B cell (primary cell): ENCODE results near the gene IER2. TPM values are rescaled to one million over a fixed set of nuclear protein-coding genes. Genes with fewer than 3 reads are reported as not detected.
A peak's percentile ranks its signal among the peaks of the same experiment; 100 is the strongest.

ENCODE experiments used
- ATAC-seq: fragments of 200-7000 bp; cut with Tn5 transposase; one replicate; pipeline ENCODE4 v1.10.0; 2021; ENCODE audit warnings: low read depth, mild to moderate bottlenecking, moderate number of reproducible peaks, moderate library complexity
- CTCF ChIA-PET: fragments of 350-600 bp; sonication (Branson Sonifier 250); formaldehyde crosslinking; loops from one replicate; lab custom pipeline; 2021; ENCODE audit warnings: antibody characterized with exemption, inconsistent platforms; lab: Charles Lee
- POLR2A ChIA-PET: fragments of 350-600 bp; sonication (Branson Sonifier 250); formaldehyde crosslinking; loops from one replicate; lab custom pipeline; 2021; ENCODE audit warnings: antibody characterized with exemption; lab: Charles Lee
- DNase-seq: peaks from one replicate; pipeline ENCODE4 v3.0.0; 2013
- H2AFZ ChIP-seq: 2 replicates; pipeline ENCODE4 v1.6.1; 2012; ENCODE audit warnings: mild to moderate bottlenecking, low read depth, low read length; ENCODE audit not compliant: insufficient read depth, poor library complexity, severe bottlenecking
- H3K27ac ChIP-seq, 2 donors: 1 replicate in 1 of 2; 2 replicates in 1 of 2; pipeline ENCODE4 v1.5.1; 2012 to 2013; ENCODE audit warnings: low read length in 2 of 2, mild to moderate bottlenecking in 2 of 2, moderate library complexity in 1 of 2
- H3K27me3 ChIP-seq, 4 experiments: fragments of 200-600 bp in 1 of 4; sonication (generic) in 1 of 4; replicated peaks in 1 of 4; 1 replicate in 2 of 4; 2 replicates in 2 of 4; pipeline versions ENCODE4 v1.6.1 to v1.7.0; 2013 to 2016; ENCODE audit warnings: low read length in 3 of 4, mild to moderate bottlenecking in 2 of 4, mixed read lengths in 1 of 4, moderate library complexity in 1 of 4; ENCODE audit not compliant: insufficient read depth in 4 of 4, control insufficient read depth in 3 of 4; ENCODE audit errors: control extremely low read depth in 1 of 4
- H3K36me3 ChIP-seq, 2 experiments: replicated peaks in 1 of 2; 1 replicate in 1 of 2; 2 replicates in 1 of 2; pipeline versions ENCODE4 v1.6.1 to v1.7.1; 2013; ENCODE audit warnings: low read length in 1 of 2; ENCODE audit not compliant: insufficient read depth in 2 of 2, control insufficient read depth in 1 of 2; ENCODE audit errors: control extremely low read depth in 1 of 2, extremely low read depth in 1 of 2
- H3K4me1 ChIP-seq, 2 donors: fragments of 200-600 bp in 1 of 2; sonication (generic) in 1 of 2; 1 replicate in 1 of 2; 2 replicates in 1 of 2; pipeline versions ENCODE4 v1.5.1 to v1.6.1; 2013 to 2017; ENCODE audit warnings: low read length in 2 of 2; ENCODE audit not compliant: control insufficient read depth in 2 of 2, insufficient read depth in 2 of 2
- H3K4me2 ChIP-seq: replicated peaks from 2 replicates; pipeline ENCODE3; 2012; ENCODE audit warnings: mild to moderate bottlenecking, low read depth, low read length; ENCODE audit not compliant: poor library complexity, severe bottlenecking
- H3K4me3 ChIP-seq, 5 experiments: fragments of 200-600 bp in 1 of 5; sonication (generic) in 1 of 5; 1 replicate in 3 of 5; 2 replicates in 2 of 5; pipeline versions ENCODE4 v1.5.1 to v1.7.0; 2011 to 2016; ENCODE audit warnings: low read length in 4 of 5, mild to moderate bottlenecking in 4 of 5, low read depth in 2 of 5, control low read depth in 1 of 5, moderate library complexity in 1 of 5; ENCODE audit not compliant: insufficient read depth in 1 of 5; ENCODE audit errors: control extremely low read depth in 1 of 5, extremely low read depth in 1 of 5
- H3K79me2 ChIP-seq: fragments of 200-600 bp; sonication (generic); one replicate; pipeline ENCODE4 v1.6.0; 2016; ENCODE audit warnings: low read length; ENCODE audit not compliant: control insufficient read depth, insufficient read depth
- H3K9ac ChIP-seq: fragments of 200-600 bp; sonication (generic); 2 replicates; pipeline ENCODE4 v1.6.1; 2017; ENCODE audit warnings: mild to moderate bottlenecking, low read length, moderate library complexity
- H3K9me3 ChIP-seq, 3 donors: one replicate each; pipeline versions ENCODE4 v1.6.1 to v1.7.1; 2013; ENCODE audit warnings: low read length in 2 of 3; ENCODE audit not compliant: control insufficient read depth in 2 of 3, insufficient read depth in 1 of 3; ENCODE audit errors: control extremely low read depth in 1 of 3
- H4K20me1 ChIP-seq: 2 replicates; pipeline ENCODE4 v1.6.0; 2012; ENCODE audit warnings: mild to moderate bottlenecking, low read length; ENCODE audit not compliant: insufficient read depth, control insufficient read depth, poor library complexity, severe bottlenecking
- H3K27ac Mint-ChIP-seq: one replicate; pipeline ENCODE4 v1.8.0; 2021; ENCODE audit warnings: mixed read lengths
- H3K27me3 Mint-ChIP-seq: one replicate; pipeline ENCODE4 v1.8.0; 2021; ENCODE audit warnings: mixed read lengths
- H3K4me1 Mint-ChIP-seq: one replicate; pipeline ENCODE4 v1.8.0; 2021; ENCODE audit warnings: mixed read lengths
- H3K4me3 Mint-ChIP-seq: one replicate; pipeline ENCODE4 v1.8.0; 2021; ENCODE audit warnings: mixed read lengths
- H3K9me3 Mint-ChIP-seq: one replicate; pipeline ENCODE4 v1.8.0; 2022; ENCODE audit warnings: mixed read lengths; ENCODE audit not compliant: insufficient read depth
- EZH2 ChIP-seq: IDR thresholded peaks from 2 replicates; pipeline ENCODE4 v1.6.1; 2012; ENCODE audit warnings: borderline replicate concordance, low read depth, mild to moderate bottlenecking, moderate library complexity, low read length; ENCODE audit not compliant: insufficient read depth, poor library complexity, severe bottlenecking
- WGBS: methylation state at CpG from one replicate; pipeline ENCODE4 v1.1.5; 2013; ENCODE audit warnings: missing lambda C conversion rate; ENCODE audit not compliant: insufficient coverage; 5-methylcytosine and 5-hydroxymethylcytosine counted together
- intact Hi-C: fragments of 100-400 bp; cut with micrococcal nuclease; formaldehyde crosslinking; loops from one replicate; pipeline ENCODE4 v1.10.0; 2022
- polyA plus RNA-seq: library from polyadenylated mRNA; depleted of rRNA; stranded (reverse); fragments of >200 nt; gene quantifications from 2 replicates; pipeline ENCODE4 v1.2.3, GENCODE V29; 2012
- total RNA-seq, 2 donors: library from RNA; stranded (reverse); fragments of 120-200 nt in 1 of 2; gene quantifications; 1 replicate in 1 of 2; 2 replicates in 1 of 2; pipeline versions ENCODE4 v1.2.3 to v1.2.4, GENCODE V29; 2013 to 2022
- TF ChIP-seq, protein P1 (sequence below): fragments of 200-600 bp; IDR thresholded peaks from one replicate; pipeline ENCODE4 v1.8.0; 2022; ENCODE audit warnings: antibody characterized with exemption, mild to moderate bottlenecking

IER2 gene
- total and polyA plus RNA-seq, 2 donors (not counting 1 experiment from before 2014, with no cell fraction given) = 189 to 2,152 TPM

DNA sequence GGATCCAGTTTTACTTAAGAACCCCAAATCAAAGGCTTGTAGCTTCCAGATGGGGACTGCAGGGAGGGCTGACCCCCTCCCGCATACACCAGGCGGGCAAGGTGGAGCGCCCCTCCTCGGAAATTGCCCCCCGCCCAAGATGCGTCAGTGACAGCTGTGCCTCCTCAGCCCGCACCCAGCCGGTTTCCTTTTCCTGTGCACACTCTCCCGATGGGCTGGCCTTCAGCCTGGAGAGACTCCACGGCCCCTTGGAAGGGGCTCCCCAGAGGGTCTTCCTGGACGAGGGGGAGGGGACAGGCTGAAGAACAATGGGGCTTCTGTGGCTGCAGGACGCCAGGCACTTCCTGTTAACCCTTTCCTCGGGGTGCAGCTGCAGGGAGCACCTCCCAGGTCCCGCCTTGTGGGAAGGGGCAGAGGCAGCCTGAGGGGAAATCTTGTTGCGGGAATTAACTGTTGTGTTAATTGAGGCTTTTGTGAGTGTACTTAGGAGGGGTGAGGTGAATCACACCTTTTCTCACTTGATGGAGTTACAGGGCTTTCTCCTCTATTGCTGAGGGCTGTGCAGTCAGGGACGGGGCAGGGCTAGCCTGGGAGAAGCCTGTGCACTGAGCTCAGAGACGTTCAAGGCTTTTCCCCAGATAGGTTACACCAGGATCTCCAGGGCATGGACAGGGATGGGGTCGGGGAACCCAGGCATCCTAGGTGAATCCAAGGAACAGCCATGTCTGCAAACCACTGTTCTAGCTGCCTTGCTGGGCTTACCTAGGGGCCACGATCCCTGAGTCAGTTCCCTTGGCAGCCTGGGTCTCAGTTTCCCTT, 14.3 kb downstream of the IER2 start:
- Mint-ChIP-seq H3K4me3 (peak overlapping the region; percentile 92), H3K27ac (peak overlapping the region; percentile 97), H3K9me3 (no peaks in the 10 kb centered on the region), H3K27me3 (no peaks in the 10 kb centered on the region), H3K4me1 (peaks cover 71% of the 10 kb centered on the region)
- Histone ChIP-seq H2AFZ (peak overlapping the region; percentile 84), H3K9me3 (no peaks in the 10 kb centered on the region), H4K20me1 (no peaks in the 10 kb centered on the region), H3K36me3 (no peaks in the 10 kb centered on the region), H3K4me2 (peak overlapping the region; percentile 94), H3K9ac (peak overlapping the region; percentile 43), H3K27me3 (no peaks in the 10 kb centered on the region), H3K79me2 (peaks cover 16% of the 10 kb centered on the region), H3K4me1 (peaks cover 86 to 100% of the 10 kb centered on the region in 2 donors), H3K27ac (peak overlapping the region; percentile 85 to 94), H3K4me3 (peak overlapping the region in 4 of 5 experiments; percentile 16 to 51 (median 30))
- DNase-seq = peak; percentile 63
- CTCF ChIA-PET = interaction anchor here (0.6 to 12.6 kb wide), 11 partner anchors 9 to 276 kb away, joined by 3 to 154 read pairs (median 5); no protein-coding TSS in a partner anchor
- WGBS = 9% methylated on average over 16 of the region's 19 CpGs
- POLR2A ChIA-PET = interaction anchor here (0.6 to 7.1 kb wide), 11 partner anchors 10 to 1206 kb away, joined by 3 to 64 read pairs (median 6); no protein-coding TSS in a partner anchor
- intact Hi-C loops = loop anchor here (5.0 kb wide), 1 partner anchor 1218 kb away; the partner anchor contains the start of gene ADGRE5
- ATAC-seq = no peak
- TF ChIP-seq, protein P1, sequence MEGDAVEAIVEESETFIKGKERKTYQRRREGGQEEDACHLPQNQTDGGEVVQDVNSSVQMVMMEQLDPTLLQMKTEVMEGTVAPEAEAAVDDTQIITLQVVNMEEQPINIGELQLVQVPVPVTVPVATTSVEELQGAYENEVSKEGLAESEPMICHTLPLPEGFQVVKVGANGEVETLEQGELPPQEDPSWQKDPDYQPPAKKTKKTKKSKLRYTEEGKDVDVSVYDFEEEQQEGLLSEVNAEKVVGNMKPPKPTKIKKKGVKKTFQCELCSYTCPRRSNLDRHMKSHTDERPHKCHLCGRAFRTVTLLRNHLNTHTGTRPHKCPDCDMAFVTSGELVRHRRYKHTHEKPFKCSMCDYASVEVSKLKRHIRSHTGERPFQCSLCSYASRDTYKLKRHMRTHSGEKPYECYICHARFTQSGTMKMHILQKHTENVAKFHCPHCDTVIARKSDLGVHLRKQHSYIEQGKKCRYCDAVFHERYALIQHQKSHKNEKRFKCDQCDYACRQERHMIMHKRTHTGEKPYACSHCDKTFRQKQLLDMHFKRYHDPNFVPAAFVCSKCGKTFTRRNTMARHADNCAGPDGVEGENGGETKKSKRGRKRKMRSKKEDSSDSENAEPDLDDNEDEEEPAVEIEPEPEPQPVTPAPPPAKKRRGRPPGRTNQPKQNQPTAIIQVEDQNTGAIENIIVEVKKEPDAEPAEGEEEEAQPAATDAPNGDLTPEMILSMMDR = no peak
- no peak for TF ChIP-seq EZH2
